GM12873 (cell line): ENCODE data around the gene ANKMY1.

Experiments
- CTCF ChIP-seq: IDR thresholded peaks from 2 replicates; pipeline ENCODE4 v1.5.1; 2012; ENCODE audit warnings: low read depth, mild to moderate bottlenecking, moderate library complexity, low read length, control low read depth; ENCODE audit not compliant: insufficient read depth; ENCODE audit errors: missing control alignments

Gene ANKMY1

DNA sequence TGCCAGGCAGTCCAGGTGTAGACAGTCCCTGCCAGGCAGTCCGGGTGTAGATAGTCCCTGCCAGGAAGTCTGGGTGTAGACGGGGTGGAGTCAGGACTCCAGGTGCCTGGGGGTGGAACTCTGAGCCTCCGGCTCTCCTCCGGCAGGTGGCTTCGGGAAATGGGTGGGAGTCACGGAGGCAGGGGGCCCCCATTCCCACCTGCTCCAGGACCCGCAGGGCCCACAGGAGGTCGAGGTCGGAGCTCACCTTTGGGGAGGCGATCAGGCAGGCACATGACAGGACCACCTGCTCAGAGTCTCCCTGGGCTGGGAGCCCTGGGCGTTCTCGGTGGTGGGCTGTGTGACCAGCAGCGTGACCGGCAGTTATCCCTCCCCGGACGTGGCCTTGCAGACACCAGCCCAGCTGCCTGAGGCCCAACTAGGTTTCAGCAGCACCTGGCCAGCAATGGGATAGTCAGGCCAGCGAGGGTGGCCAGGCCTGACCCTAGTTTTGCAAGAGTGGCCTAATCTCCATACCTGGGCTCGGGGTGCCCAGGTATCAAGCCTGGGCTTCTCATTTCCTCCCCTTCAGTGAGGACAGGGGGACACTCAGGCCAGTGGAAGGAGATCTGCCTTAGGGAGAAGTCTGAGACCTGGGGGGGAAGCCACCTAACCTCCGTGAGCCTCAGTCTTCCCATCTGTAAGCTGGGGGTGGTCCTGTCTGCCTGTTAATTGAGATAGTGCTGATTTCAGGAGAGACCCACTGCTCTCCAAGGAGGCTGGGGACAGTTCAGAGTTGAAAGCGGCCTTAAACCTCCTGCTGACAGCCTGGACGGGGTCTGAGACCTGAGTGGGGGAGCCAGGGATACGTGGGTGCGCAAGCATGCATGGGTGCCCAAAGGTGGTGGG lies 109.2 kb downstream of the ANKMY1 start:
- TF ChIP-seq CTCF: no peak

DNA sequence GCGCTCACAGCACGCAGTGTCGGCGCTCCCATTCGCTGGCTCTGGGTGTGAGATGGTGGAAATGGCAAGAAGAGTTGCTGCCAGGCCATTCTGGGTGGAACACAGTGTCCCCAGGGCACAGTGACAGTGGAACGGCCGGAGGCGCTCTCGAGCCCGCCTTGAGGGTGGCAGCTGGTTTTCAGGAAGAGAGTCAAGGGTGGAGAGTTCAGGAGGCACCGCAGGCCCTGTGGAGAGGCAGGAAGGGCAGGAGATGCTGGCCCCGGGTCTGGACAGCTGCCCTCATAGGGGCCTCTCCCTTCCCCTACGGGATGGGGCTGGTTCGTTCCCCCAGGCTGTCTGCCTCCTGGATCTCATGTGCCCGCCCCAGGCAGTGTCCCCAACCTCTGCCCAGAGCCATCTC lies 109.9 kb downstream of the ANKMY1 start:
- TF ChIP-seq CTCF: no peak

DNA sequence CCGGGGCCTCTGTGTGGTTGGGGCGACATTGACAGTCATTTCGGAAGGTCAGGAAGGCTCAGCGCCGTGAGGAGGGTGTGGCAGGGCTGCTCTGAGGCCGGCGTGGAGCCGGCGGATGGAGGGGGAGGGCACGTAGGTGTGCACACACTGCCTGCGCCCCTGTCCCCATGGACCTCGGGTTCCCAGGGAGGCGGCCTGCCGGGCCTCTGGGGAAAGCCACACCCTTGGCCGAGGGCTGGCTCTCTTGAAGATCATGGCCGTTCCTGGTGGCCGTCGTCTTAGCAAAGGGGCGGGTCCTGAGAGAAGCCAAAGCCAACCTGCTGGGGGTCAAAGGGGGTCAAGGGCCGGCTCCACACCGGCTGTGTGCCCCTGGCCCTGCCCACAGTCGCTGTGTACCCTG lies 110.5 kb downstream of the ANKMY1 start:
- TF ChIP-seq CTCF: no peak

DNA sequence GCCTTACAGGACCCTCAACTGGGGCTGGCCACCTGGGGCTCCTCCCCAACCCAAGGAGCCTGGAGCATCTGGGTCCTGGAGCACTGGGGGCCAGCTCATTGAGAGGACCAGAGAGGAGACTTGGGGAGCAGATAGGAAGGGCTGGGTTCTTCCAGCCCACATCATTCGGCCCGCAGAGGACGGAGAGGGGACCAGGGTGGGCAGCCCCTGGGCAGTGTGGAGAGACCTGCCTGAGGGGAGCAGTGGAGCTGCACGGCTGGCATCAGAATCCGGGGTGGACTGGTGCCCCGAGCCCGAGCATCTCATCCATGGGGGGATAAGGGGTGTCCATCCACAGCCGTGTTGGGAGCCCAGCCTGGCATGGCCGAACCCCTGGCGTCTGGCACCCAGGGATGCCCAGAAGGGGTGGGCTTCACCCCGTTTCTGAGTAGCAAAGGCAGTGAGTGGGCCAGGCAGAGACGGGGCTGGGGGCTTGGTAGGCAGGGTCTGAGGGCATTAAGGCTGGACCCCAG lies 111.1 kb downstream of the ANKMY1 start:
- no peak for TF ChIP-seq CTCF

DNA sequence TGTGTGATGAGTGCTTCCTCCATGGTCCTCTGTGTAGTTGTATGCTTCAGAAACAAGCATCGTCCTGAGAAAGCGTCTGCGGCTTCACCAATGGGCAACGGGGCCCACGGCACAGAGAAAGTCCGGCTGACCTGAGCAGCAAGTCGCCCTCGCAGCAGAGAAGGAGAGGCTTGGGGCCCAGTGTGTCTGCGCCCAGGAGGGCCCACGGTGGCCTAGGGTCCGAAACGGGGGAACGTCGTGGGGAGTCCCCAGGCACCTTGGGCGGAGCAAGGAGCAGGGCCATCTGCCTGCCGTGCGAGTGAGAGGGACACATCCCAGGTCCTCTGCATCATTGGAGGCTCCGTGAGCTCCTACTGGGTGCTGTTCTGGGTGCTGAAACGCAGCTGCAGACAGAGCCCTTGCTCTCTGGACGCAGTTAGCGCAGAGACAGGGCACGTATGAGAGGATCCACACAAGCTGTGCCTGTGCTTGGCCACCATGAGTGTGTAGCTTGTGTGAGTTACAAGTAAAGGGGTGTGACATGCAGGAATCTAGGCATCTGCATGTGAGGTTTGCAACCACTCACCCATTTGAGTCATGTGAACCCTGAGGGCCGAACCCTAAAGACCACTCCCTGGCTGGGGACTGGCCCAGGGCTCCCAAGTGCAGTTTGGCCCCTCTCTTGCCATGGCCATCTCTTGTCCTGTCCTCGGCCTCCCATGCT lies 111.7 kb downstream of the ANKMY1 start:
- no peak for TF ChIP-seq CTCF

GRCh38 chr2:240444464-240444863 lies 113.3 kb downstream of the ANKMY1 start:
- no peak for TF ChIP-seq CTCF

GRCh38 chr2:240443891-240444301 lies 113.9 kb downstream of the ANKMY1 start:
- no peak for TF ChIP-seq CTCF
